Spleen (tissue), 7 donors: ENCODE data around the gene EGFR.

Experiments
- POLR2A ChIP-seq, 3 donors: fragments of 450-650 bp; IDR thresholded peaks; one replicate each; pipeline ENCODE4 v1.5.1; 2017; ENCODE audit warnings: antibody characterized with exemption in 3 of 3, mild to moderate bottlenecking in 1 of 3
- TF ChIP-seq, protein P1 (sequence below), 11 experiments: fragments of 200-600 bp in 7 of 11; fragments of 450-650 bp in 4 of 11; sonication (generic) in 4 of 11; IDR thresholded peaks in 8 of 11; conservative IDR thresholded peaks in 3 of 11; 1 replicate in 7 of 11; 2 replicates in 4 of 11; pipeline versions ENCODE4 v1.4.0 to v1.8.0; 2016 to 2021; ENCODE audit warnings: antibody characterized with exemption in 11 of 11, inconsistent platforms in 4 of 11, mild to moderate bottlenecking in 1 of 11
- donor health status: DM: no; HTN: no; CAD: no; lungs with moderate emphysema.
- donor health status: DM: no; HTN: no; CAD: no.
- donor health status: DM: no; HTN: no; CAD: no.

DNA sequence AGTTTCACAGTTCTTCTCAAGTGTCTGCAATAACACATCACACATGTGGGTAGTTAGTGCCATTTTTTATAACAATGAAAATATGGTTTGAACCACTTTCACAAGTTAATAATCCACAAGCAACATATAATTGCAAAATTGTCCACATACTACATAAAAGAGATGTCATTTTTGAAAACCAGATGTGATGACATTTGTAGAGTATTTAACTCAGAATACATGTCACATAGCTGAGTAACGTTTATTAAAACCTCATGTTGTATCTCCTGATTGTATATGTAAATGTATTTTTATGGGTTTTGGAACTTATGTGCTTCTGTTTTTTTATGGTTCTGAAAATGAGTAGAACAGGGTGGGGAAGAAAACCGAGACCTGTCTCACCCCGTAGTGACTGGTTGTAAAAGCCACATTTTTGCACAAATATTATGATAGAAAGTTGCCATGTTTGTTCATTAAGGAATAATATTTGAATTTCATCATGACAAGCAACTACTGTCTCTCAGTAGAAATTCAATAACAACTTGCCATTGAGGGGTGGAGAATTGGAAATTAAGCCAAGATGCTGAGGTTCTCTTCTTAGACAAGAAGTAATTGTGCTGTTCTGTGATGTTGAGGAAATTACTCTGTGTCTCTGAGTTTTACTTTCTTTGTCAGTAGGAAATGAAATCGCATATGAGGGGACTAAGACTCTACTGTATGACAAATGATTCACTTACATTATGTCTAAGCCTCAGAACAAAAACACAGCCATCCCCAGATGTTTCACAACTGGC lies 29.2 kb upstream of the EGFR start:
- TF ChIP-seq, protein P1, sequence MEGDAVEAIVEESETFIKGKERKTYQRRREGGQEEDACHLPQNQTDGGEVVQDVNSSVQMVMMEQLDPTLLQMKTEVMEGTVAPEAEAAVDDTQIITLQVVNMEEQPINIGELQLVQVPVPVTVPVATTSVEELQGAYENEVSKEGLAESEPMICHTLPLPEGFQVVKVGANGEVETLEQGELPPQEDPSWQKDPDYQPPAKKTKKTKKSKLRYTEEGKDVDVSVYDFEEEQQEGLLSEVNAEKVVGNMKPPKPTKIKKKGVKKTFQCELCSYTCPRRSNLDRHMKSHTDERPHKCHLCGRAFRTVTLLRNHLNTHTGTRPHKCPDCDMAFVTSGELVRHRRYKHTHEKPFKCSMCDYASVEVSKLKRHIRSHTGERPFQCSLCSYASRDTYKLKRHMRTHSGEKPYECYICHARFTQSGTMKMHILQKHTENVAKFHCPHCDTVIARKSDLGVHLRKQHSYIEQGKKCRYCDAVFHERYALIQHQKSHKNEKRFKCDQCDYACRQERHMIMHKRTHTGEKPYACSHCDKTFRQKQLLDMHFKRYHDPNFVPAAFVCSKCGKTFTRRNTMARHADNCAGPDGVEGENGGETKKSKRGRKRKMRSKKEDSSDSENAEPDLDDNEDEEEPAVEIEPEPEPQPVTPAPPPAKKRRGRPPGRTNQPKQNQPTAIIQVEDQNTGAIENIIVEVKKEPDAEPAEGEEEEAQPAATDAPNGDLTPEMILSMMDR (IDR thresholded peaks at IDR 0.05 in 8 of 11, conservative IDR thresholded peaks at IDR 0.05 in 3 of 11), result no peak
- no peak for TF ChIP-seq POLR2A (IDR thresholded peaks at IDR 0.05)
